ENCODE data around the gene CEACAM21. TPM values are rescaled to one million over a fixed set of nuclear protein-coding genes. Genes with fewer than 3 reads are reported as not detected.
A peak's percentile ranks its signal among the peaks of the same experiment; 100 is the strongest.

The CEACAM21 gene
- 1 to 10 TPM in 1 of 8 experiments, under 1 TPM in 1, not detected in 6; 0.14 to 1.3 TPM for total RNA-seq

DNA sequence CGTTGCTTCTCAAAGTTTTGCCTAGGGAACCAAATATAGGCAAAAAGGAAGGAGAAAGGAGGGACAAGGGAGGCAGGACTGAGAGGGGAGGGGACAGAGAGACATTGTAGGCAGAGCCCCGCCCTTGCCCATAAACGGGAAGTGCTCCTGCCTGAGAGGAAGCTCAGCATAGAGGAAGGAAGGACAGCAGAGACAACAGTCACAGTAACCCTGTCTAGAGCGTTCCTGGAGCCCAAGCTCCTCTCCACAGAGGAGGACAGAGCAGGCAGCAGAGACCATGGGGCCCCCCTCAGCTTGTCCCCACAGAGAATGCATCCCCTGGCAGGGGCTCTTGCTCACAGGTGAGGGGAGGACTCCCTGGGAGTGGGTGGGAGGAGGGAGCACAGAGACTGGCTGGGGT lies at the start of gene CEACAM21:
Gene CEACAM21 (plus strand): TSS at position 169 of the 400 bp plus-strand sequence. CDS start 109 bp downstream, at position 278.
- WGBS, 10 experiments, result 0 to 50% (median 12%) methylated on average over 1 to 3 of the region's 4 CpGs; no CpG with 5 or more reads in 4 of the 10 experiments
- peak in 3 of 8 experiments; percentile 37 to 58 (median 46) for ATAC-seq (replicated peaks in 6 of 8)
- H3K4me3 ChIP-seq, result no peak within 1 kb of the TSS
- H3K27ac ChIP-seq, result no peak within 1 kb of the TSS
- no peaks in the 10 kb centered on the region for H3K4me1 ChIP-seq (replicated peaks in 1 of 2)
- in situ Hi-C loops (cut with MboI; ENCODE audit: low pct_unique_long_range_greater_than_20kb in 2 of 9, low sequenced_read_pairs in 9 of 9, unreplicated experiment in 9 of 9), result no loop called here

DNA sequence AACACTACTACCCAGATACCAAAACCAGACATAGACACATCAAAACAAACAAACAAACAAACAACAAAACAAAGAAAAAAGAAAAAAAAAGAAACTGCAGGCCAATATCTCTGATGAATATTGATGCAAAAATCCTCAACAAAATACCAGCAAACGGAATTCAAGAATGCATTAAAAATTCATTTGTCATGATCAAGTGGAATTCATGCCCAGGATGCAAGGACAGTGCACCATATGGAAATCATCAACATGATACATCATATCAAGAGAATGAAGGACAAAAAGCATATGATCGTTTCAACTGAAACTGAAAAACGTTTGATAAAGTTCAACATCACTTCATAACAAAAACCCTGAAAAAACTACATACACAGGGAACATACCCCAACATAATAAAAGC lies 48.9 kb upstream of the CEACAM21 start:
- no peak for ATAC-seq (replicated peaks in 6 of 8)
- WGBS, 10 experiments, result 0 to 80% (median 26%) methylated on average over 1 to 3 of the region's 3 CpGs
- in situ Hi-C loops (cut with MboI; ENCODE audit: low pct_unique_long_range_greater_than_20kb in 2 of 9, low sequenced_read_pairs in 9 of 9, unreplicated experiment in 9 of 9), result no loop called here
- H3K4me1 ChIP-seq (replicated peaks in 1 of 2), result no peaks in the 10 kb centered on the region
- no peak overlapping the region for H3K27ac ChIP-seq
- no peak overlapping the region for H3K4me3 ChIP-seq

DNA sequence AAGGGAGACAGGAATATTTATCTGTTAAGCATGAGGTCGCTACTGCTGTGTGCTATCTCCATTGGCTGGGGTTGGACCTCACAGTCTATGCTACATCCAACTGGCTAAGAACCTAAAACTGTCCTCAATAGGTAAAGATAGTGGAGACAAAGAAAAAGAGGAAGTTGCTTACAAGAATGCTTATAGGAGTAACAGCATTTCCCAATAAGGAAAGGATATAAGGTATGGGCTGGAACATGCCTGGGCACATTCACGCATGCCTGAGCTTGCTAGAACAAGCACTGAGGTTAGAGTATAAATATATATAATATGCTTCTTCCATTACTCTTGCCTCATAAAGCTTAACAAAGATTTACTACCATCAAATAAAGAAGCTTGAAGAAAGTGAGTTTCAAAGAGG lies 47.9 kb upstream of the CEACAM21 start:
- in situ Hi-C loops (cut with MboI; ENCODE audit: low pct_unique_long_range_greater_than_20kb in 2 of 9, low sequenced_read_pairs in 9 of 9, unreplicated experiment in 9 of 9), result no loop called here
- H3K4me3 ChIP-seq, result no peak overlapping the region
- WGBS, 10 experiments, result 29 to 89% (median 62%) methylated on average over 1 to 2 of the region's 2 CpGs
- H3K4me1 ChIP-seq (replicated peaks in 1 of 2), result no peaks in the 10 kb centered on the region
- peak in 1 of 8 experiments; percentile 57 for ATAC-seq (replicated peaks in 6 of 8)
- no peak overlapping the region for H3K27ac ChIP-seq

DNA sequence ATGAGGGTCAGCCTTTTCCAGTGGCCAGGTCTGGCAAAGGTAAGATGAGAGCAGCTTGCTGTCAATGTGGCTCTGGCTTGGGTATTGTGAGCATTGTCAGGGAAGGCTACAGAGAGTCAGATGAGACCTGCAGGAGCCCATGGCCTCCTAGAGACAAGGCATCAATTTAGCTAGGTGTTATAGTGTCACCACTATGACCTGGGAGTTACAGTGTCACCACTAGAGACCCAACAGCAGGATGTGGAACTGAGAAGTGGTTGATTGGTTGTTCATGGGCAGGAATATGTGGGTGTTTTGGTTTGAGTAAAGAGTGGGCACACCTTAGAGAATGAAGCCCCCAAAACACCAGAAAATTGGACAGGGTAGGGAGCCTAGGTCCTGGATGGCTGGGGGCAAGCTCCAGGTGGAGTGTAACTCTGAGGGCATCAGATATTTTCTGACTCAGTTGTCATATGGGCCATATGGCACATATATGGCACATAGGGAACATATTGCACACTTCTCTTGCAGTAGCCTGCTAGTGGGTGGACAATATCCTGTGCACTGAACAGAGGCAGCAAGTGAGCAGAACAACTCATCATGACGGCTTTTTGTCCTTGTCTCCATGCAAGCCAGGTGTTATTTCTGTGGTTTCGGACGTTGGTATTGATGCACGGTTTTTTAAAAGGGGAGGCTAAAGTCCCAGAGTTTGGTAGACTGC lies 46.3 kb upstream of the CEACAM21 start:
- in situ Hi-C loops (cut with MboI; ENCODE audit: low pct_unique_long_range_greater_than_20kb in 2 of 9, low sequenced_read_pairs in 9 of 9, unreplicated experiment in 9 of 9), result no loop called here
- WGBS, 10 experiments, result 17 to 100% (median 43%) methylated on average over 1 to 4 of the region's 4 CpGs; no CpG with 5 or more reads in 5 of the 10 experiments
- Histone ChIP-seq H3K4me3 (no peak overlapping the region), H3K27ac (no peak overlapping the region), H3K4me1 (replicated peaks in 1 of 2) (no peaks in the 10 kb centered on the region)
- no peak for ATAC-seq (replicated peaks in 6 of 8)

DNA sequence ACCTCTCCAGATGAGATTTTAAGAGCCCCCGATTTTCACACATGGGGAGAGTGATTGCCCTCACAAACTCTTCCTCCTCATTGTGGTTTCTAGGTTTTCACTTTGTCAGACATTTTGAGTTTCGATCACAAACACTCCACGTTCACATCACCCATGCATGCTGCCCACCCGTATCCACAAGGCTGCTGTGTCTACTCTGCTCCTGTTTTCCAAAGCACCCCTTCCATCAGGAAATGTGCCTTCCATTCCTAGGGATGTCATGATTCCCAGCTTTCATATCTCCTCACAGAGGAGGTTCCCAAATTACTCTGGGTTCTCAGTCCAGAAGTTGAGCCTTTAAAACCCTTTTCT lies 45.8 kb upstream of the CEACAM21 start:
- ATAC-seq (replicated peaks in 6 of 8), result no peak
- in situ Hi-C loops (cut with MboI; ENCODE audit: low pct_unique_long_range_greater_than_20kb in 2 of 9, low sequenced_read_pairs in 9 of 9, unreplicated experiment in 9 of 9), result no loop called here
- WGBS, 10 experiments, result 39 to 80% (median 62%) methylated on average over 1 to 4 of the region's 4 CpGs; no CpG with 5 or more reads in 3 of the 10 experiments
- Histone ChIP-seq H3K27ac (no peak overlapping the region), H3K4me3 (no peak overlapping the region), H3K4me1 (replicated peaks in 1 of 2) (no peaks in the 10 kb centered on the region)

DNA sequence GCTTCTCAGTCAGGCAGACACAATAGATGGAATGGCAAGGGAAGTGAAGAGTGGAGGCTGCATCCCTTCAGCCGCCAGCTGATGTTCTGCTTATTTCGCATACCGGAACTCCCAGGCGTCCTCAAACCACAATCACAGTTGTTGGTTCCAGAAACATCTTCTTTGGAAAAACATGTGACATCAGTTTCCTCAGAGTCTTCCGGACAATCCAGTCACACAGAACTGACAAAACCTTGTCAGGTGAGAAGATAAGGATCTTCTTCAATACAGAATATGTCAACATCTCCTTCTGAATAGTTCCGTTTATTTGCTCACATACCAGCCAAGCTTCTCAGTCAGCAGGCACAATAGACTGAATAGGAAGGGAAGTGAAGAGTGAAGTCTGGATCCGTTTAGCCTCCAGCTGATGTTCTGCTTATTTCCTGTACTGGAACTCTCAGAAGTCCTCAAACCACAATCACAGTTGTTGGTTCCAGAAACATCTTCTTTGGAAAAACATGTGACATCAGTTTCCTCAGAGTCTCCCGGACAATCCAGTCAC lies 45.1 kb upstream of the CEACAM21 start:
- no peaks in the 10 kb centered on the region for H3K4me1 ChIP-seq (replicated peaks in 1 of 2)
- in situ Hi-C loops (cut with MboI; ENCODE audit: low pct_unique_long_range_greater_than_20kb in 2 of 9, low sequenced_read_pairs in 9 of 9, unreplicated experiment in 9 of 9), result no loop called here
- no peak overlapping the region for H3K27ac ChIP-seq
- H3K4me3 ChIP-seq, result no peak overlapping the region
- ATAC-seq (replicated peaks in 6 of 8), result peak in 1 of 8 experiments; percentile 22
- WGBS, 10 experiments, result 6 to 100% (median 46%) methylated on average over 3 to 8 of the region's 8 CpGs; no CpG with 5 or more reads in 1 of the 10 experiments

DNA sequence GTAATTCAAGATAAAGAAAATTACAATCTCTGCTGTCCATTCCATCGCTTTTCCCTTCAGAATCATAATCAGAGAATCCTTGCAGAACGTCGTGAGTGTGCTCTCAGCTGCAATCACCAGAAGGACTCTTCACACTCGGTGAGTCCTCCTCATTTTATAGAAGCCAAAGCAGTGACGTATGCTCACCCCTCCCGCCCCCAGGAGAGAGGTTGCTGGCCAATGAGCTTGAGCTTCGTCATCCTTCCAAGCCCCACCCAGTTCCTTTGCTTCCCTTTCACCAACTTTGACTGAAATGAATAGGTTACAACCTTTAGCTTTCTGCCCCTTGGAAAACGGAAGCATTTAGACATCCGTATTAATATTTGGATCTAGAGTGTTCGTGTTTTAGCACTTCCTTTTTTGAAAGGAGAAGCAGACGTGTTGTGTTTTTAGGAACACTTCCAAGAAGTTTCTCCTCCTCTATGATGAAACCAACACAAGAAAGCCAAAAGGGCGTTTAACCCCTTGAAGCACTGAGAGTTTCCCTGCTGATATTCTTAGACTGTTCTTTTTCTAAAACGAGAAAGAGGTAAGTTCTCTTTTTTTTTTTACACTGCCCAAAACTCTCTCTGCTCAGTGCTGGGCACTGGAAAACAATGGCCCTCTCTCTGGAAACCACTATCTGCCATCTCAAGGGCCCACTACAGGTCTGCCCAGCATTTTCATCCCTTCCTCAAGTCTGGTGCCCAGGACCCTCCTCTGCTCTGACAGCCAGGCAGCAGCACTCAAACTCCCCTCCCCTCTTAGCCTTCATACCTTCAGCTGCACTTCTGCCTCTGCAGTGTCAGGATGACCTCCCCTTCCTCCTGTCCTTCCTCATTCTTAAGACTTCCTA lies 44.3 kb upstream of the CEACAM21 start:
- ATAC-seq (replicated peaks in 6 of 8), result peak in 3 of 8 experiments; percentile 84 to 97 (median 85)
- Histone ChIP-seq H3K4me1 (replicated peaks in 1 of 2) (no peaks in the 10 kb centered on the region), H3K27ac (no peak overlapping the region), H3K4me3 (no peak overlapping the region)
- in situ Hi-C loops (cut with MboI; ENCODE audit: low pct_unique_long_range_greater_than_20kb in 2 of 9, low sequenced_read_pairs in 9 of 9, unreplicated experiment in 9 of 9), result no loop called here
- 0 to 83% (median 45%) methylated on average over 1 to 12 of the region's 13 CpGs; no CpG with 5 or more reads in 2 of the 10 experiments for WGBS, 10 experiments

DNA sequence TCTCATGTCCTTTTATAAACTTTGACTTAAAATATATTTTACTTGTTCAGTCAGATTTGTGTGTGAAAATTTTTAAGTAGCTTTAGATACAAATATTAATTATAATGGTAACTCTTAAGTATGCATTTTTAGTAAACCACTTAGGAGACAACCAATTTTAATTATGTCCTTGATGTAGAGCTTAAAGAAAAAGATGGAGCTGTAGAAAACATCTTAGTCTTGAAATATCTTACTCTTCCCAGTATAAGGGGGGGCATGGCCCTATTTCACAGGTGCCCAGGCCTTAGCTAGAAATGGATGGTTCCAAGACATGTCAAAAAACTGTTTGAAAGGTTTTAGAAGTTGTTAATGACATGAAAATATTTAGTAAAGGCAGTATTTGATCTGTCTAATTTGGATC lies 43.4 kb upstream of the CEACAM21 start:
- ATAC-seq (replicated peaks in 6 of 8), result no peak
- Histone ChIP-seq H3K4me1 (replicated peaks in 1 of 2) (no peaks in the 10 kb centered on the region), H3K4me3 (no peak overlapping the region), H3K27ac (no peak overlapping the region)
- in situ Hi-C loops (cut with MboI; ENCODE audit: low pct_unique_long_range_greater_than_20kb in 2 of 9, low sequenced_read_pairs in 9 of 9, unreplicated experiment in 9 of 9), result no loop called here

DNA sequence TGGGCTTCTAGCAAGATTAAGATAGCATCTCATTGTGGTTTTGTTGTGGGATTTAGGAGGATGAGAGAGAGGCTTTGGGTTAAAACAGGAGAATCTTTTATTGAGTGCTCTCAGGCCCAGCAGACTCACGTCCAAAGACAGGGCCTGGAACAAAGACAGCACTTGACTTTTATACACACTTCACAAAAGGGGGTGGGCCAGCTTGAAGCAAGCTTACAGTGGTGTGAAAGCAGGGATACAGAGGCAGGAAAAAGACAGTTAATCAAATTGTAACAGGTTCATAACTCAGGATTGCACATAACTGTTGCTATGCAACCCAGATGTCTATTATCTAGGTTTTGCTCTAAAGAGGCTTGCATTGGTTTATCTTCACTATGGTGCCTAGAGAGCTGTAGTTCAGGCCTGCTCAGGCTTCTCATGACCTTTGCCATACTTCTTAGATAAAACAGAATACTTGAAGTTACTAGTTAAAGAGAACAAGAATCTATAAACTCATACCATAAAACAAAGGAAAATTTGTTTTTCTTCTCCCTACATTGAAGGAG lies 42.2 kb upstream of the CEACAM21 start:
- Histone ChIP-seq H3K4me1 (replicated peaks in 1 of 2) (no peaks in the 10 kb centered on the region), H3K27ac (no peak overlapping the region), H3K4me3 (no peak overlapping the region)
- ATAC-seq (replicated peaks in 6 of 8), result no peak
- in situ Hi-C loops (cut with MboI; ENCODE audit: low pct_unique_long_range_greater_than_20kb in 2 of 9, low sequenced_read_pairs in 9 of 9, unreplicated experiment in 9 of 9), result no loop called here
- WGBS, 10 experiments, result 0 to 17% (median 6%) methylated on average over 1 of the region's 1 CpG; no CpG with 5 or more reads in 6 of the 10 experiments

DNA sequence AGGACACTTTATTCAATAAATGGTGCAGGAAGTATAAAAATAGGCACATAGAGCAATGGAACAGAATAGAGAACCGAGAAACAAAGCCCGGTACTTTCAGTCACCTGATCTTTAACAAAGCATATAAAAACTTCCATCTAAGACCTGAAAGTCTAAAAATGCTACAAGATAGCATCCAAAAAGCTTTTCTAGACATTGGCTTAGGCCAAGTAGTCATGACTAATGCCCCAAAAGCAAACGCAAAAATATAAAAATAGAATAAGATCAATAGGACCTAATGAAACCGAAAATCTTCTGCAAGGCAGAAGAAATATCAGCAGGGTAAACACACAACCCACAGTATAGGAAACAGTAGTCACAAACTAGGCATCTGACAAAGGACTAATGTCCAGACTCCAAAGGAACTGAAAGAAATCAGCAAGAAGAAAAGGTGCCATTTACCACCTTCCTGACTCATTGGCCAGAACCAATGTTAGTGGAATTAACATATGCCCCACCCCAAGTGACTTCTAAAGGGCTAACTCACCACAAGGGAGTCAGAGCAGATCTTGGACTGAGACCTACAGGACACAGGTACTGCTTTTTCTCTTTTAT lies 40.8 kb upstream of the CEACAM21 start:
- WGBS, 10 experiments, result 55 to 100% (median 83%) methylated on average over 2 to 4 of the region's 4 CpGs
- H3K4me1 ChIP-seq (replicated peaks in 1 of 2), result no peaks in the 10 kb centered on the region
- H3K4me3 ChIP-seq, result no peak overlapping the region
- no peak overlapping the region for H3K27ac ChIP-seq
- no peak for ATAC-seq (replicated peaks in 6 of 8)
- in situ Hi-C loops (cut with MboI; ENCODE audit: low pct_unique_long_range_greater_than_20kb in 2 of 9, low sequenced_read_pairs in 9 of 9, unreplicated experiment in 9 of 9), result no loop called here

DNA sequence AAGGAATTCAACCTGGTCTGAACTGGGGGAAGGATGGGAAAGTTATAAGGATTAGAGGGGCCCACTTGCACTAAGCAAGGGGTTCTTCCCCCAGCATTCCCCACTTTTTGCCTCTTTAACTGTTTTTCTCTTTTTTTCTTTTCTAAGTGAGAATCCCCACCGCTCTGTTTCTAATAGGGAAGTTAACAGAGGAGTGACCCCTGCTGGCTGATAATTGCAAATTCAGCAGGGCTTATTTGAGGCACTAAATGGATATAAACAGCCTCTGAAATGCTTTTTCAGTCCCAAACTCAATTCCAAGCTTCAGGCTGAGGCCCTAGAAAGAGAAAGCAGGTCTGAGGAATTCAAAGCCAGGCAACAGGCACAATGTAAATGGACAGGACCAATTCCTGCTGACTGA lies 38.2 kb upstream of the CEACAM21 start:
- no peak for ATAC-seq (replicated peaks in 6 of 8)
- Histone ChIP-seq H3K4me1 (replicated peaks in 1 of 2) (no peaks in the 10 kb centered on the region), H3K4me3 (no peak overlapping the region), H3K27ac (no peak overlapping the region)
- 14 to 43% (median 34%) methylated on average over 1 of the region's 1 CpG; no CpG with 5 or more reads in 4 of the 10 experiments for WGBS, 10 experiments
- in situ Hi-C loops (cut with MboI; ENCODE audit: low pct_unique_long_range_greater_than_20kb in 2 of 9, low sequenced_read_pairs in 9 of 9, unreplicated experiment in 9 of 9), result no loop called here

DNA sequence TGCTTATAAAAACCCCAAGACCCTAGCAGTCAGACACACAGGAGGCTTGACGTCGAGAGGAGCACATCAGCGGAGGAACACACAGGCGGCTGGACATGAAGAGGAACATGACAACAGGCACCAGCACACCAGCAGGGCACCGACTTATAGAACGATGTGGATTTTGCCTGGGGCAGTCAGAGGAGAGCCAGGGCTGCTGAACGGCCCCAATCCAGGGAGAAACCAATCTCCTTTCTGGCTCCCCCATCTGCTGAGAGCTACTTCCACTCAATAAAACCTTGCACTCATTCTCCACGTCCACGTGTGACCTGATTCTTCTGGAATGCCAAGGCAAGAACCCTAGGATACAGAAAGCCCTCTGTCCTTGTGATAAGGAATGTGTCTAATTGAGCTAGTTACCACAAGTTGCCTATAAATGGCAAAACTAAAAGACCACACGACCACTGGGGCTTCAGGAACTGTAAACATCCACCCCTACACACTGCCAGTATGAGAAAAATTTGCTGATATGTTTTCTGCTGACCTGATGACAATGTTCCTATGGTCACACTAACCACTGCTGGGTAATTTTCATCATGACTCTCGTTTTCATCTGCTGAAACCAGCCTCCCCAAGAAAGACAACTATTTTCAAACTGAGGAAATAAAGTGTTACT lies 35.8 kb upstream of the CEACAM21 start:
- H3K27ac ChIP-seq, result no peak overlapping the region
- H3K4me1 ChIP-seq (replicated peaks in 1 of 2), result no peaks in the 10 kb centered on the region
- in situ Hi-C loops (cut with MboI; ENCODE audit: low pct_unique_long_range_greater_than_20kb in 2 of 9, low sequenced_read_pairs in 9 of 9, unreplicated experiment in 9 of 9), result no loop called here
- H3K4me3 ChIP-seq, result no peak overlapping the region
- WGBS, 10 experiments, result 0 to 40% (median 34%) methylated on average over 1 to 5 of the region's 11 CpGs; no CpG with 5 or more reads in 2 of the 10 experiments
- no peak for ATAC-seq (replicated peaks in 6 of 8)
